Tibial nerve (tissue), 4 donors: Measurements from ENCODE around the gene TRAF3IP3.

ENCODE experiments used
- EP300 ChIP-seq, 2 donors: sonication (generic); formaldehyde crosslinking; IDR thresholded peaks; one replicate each; pipeline ENCODE4 v1.6.1; 2017; ENCODE audit warnings: antibody characterized with exemption in 2 of 2, mild to moderate bottlenecking in 1 of 2
- POLR2A ChIP-seq, 2 donors: fragments of 450-650 bp; IDR thresholded peaks; one replicate each; pipeline ENCODE4 v1.6.1; 2017; ENCODE audit warnings: antibody characterized with exemption in 2 of 2, mild to moderate bottlenecking in 2 of 2, moderate library complexity in 2 of 2
- TF ChIP-seq, protein P1 (sequence below), 5 experiments: fragments of 200-600 bp in 3 of 5; fragments of 450-650 bp in 2 of 5; sonication (generic) in 3 of 5; IDR thresholded peaks; one replicate each; pipeline ENCODE4 v1.5.1; 2016 to 2019; ENCODE audit warnings: antibody characterized with exemption in 5 of 5, mild to moderate bottlenecking in 3 of 5, moderate library complexity in 2 of 5

DNA sequence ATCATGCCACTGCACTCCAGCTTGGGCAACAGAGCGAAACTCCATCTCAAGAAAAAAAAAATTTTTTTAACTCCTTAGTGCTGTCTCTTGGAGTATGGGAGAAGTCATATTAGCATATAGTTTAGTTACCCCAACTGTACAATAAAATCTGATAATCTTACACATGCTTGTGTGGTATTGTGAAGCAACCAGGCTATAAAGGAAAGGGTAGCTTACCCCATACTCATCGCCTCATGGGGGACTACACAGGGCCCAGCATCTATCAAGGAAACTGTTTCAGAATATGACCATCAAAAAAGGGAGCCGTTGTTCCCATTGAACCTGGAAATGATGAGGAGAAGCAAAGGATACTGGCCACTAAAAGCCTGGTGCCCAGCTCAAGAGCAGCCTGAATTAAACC, 3.0 kb upstream of the TRAF3IP3 start:
- TF ChIP-seq, protein P1, sequence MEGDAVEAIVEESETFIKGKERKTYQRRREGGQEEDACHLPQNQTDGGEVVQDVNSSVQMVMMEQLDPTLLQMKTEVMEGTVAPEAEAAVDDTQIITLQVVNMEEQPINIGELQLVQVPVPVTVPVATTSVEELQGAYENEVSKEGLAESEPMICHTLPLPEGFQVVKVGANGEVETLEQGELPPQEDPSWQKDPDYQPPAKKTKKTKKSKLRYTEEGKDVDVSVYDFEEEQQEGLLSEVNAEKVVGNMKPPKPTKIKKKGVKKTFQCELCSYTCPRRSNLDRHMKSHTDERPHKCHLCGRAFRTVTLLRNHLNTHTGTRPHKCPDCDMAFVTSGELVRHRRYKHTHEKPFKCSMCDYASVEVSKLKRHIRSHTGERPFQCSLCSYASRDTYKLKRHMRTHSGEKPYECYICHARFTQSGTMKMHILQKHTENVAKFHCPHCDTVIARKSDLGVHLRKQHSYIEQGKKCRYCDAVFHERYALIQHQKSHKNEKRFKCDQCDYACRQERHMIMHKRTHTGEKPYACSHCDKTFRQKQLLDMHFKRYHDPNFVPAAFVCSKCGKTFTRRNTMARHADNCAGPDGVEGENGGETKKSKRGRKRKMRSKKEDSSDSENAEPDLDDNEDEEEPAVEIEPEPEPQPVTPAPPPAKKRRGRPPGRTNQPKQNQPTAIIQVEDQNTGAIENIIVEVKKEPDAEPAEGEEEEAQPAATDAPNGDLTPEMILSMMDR (IDR thresholded peaks at IDR 0.05) = no peak
- TF ChIP-seq POLR2A (IDR thresholded peaks at IDR 0.05) = no peak
- TF ChIP-seq EP300 (IDR thresholded peaks at IDR 0.05) = no peak
